ENCODE measurements around the gene FMNL2.

DNA sequence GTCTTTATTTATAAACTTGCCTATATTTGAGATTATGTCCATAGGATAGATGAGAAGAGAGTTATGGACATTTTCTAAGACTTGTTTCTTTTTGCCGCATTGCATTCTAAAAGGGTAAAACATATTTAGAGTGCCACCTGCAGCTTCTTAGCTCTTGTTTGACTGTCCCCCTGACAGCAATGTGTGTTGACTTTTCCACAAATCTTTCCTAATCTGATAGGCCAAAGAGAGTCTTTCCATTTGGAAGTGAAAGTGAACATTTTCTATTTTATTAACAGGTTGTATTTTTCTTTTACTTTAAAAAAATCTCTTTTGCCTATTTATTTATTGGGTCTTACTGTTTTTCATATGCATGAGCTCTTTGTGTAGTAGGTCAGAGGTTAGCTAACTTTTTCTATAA is 58.4 kb downstream of the FMNL2 start:
- TF ChIP-seq NFRKB (IDR thresholded peaks at IDR 0.05), result no peak
- no peak for TF ChIP-seq BHLHE40 (IDR thresholded peaks at IDR 0.05; ENCODE audit: borderline replicate concordance)
- TF ChIP-seq SUZ12 (IDR thresholded peaks at IDR 0.05), result no peak
- TF ChIP-seq TARDBP (IDR thresholded peaks at IDR 0.05), result no peak
- TF ChIP-seq ARNT (IDR thresholded peaks at IDR 0.05), result no peak
- no peak for TF ChIP-seq ELF4 (IDR thresholded peaks at IDR 0.05)
- TF ChIP-seq SP1 (IDR thresholded peaks at IDR 0.05), result no peak
- no peak for TF ChIP-seq ZNF384 (IDR thresholded peaks at IDR 0.05)
- no peak for TF ChIP-seq L3MBTL2 (conservative IDR thresholded peaks at IDR 0.05)
- TF ChIP-seq LEF1 (IDR thresholded peaks at IDR 0.05; ENCODE audit: borderline replicate concordance), result no peak
- TF ChIP-seq CTBP1 (IDR thresholded peaks at IDR 0.05; ENCODE audit: borderline replicate concordance), result no peak
- no peak for TF ChIP-seq HDGF (IDR thresholded peaks at IDR 0.05; ENCODE audit: borderline replicate concordance)

Data from HEK293T (cell line).